Measurements from ENCODE around the gene PPM1E. TPM values are rescaled to one million over a fixed set of nuclear protein-coding genes. Genes with fewer than 3 reads are reported as not detected.
"Not testable (repeated sequence)": the region's sequence is repeated elsewhere in the genome, so short reads cannot be mapped to it uniquely, and the experiment has no call there.

PPM1E gene
- total RNA-seq, 2 experiments from 2014 or later: 0.03 TPM; not detected in 1

GRCh38 chr17:58786586-58787295, 31.1 kb downstream of the PPM1E start:
- no peak overlapping the region for H3K27ac Mint-ChIP-seq
- peaks cover 6% of the 10 kb centered on the region for H3K27me3 Mint-ChIP-seq
- CTCF ChIA-PET: no interaction called here
- POLR2A ChIA-PET: no interaction called here
- H3K36me3 Mint-ChIP-seq (ENCODE audit: low read depth): no peaks in the 10 kb centered on the region
- H3K9me3 Mint-ChIP-seq: no peaks in the 10 kb centered on the region
- no peak overlapping the region for H3K4me3 Mint-ChIP-seq
- DNase-seq: no peak
- H3K4me1 Mint-ChIP-seq: no peaks in the 10 kb centered on the region

- POLR2A ChIA-PET: no interaction called here
- Mint-ChIP-seq H3K27me3 (peaks cover 6% of the 10 kb centered on the region), H3K4me3 (no peak overlapping the region), H3K27ac (no peak overlapping the region), H3K36me3 (ENCODE audit: low read depth) (no peaks in the 10 kb centered on the region), H3K4me1 (no peaks in the 10 kb centered on the region), H3K9me3 (no peaks in the 10 kb centered on the region)
- DNase-seq: no peak
- CTCF ChIA-PET: no interaction called here
These were observed 32.5 kb downstream of the PPM1E start for GRCh38 chr17:58788199-58788598.

GRCh38 chr17:58789160-58789559, 33.5 kb downstream of the PPM1E start:
- ChIA-PET POLR2A (no interaction called here), CTCF (no interaction called here)
- H3K4me3 Mint-ChIP-seq: no peak overlapping the region
- H3K27ac Mint-ChIP-seq: no peak overlapping the region
- peaks cover 6% of the 10 kb centered on the region for H3K27me3 Mint-ChIP-seq
- no peaks in the 10 kb centered on the region for H3K36me3 Mint-ChIP-seq (ENCODE audit: low read depth)
- no peak for DNase-seq
- no peaks in the 10 kb centered on the region for H3K4me1 Mint-ChIP-seq
- H3K9me3 Mint-ChIP-seq: no peaks in the 10 kb centered on the region

GRCh38 chr17:58789831-58790230, 34.2 kb downstream of the PPM1E start:
- no peaks in the 10 kb centered on the region for H3K36me3 Mint-ChIP-seq (ENCODE audit: low read depth)
- CTCF ChIA-PET: no interaction called here
- no peak overlapping the region for H3K4me3 Mint-ChIP-seq
- H3K27me3 Mint-ChIP-seq: peaks cover 8% of the 10 kb centered on the region
- H3K4me1 Mint-ChIP-seq: no peaks in the 10 kb centered on the region
- no peak overlapping the region for H3K27ac Mint-ChIP-seq
- DNase-seq: no peak
- POLR2A ChIA-PET: no interaction called here
- H3K9me3 Mint-ChIP-seq: no peaks in the 10 kb centered on the region

GRCh38 chr17:58794508-58794907, 38.9 kb downstream of the PPM1E start:
- CTCF ChIA-PET: interaction anchor here (0.7 kb wide), 1 partner anchor 96 kb away, joined by 3 read pairs; no protein-coding TSS in a partner anchor
- H3K4me1 Mint-ChIP-seq; POLR2A ChIA-PET; H3K4me3 Mint-ChIP-seq; H3K36me3 Mint-ChIP-seq (ENCODE audit: low read depth); DNase-seq; H3K9me3 Mint-ChIP-seq; H3K27me3 Mint-ChIP-seq; H3K27ac Mint-ChIP-seq: not testable (repeated sequence)

GRCh38 chr17:58802188-58802587, 46.5 kb downstream of the PPM1E start:
- H3K27ac Mint-ChIP-seq: no peak overlapping the region
- no peaks in the 10 kb centered on the region for H3K4me1 Mint-ChIP-seq
- CTCF ChIA-PET: no interaction called here
- H3K27me3 Mint-ChIP-seq: peaks cover 25% of the 10 kb centered on the region
- no peaks in the 10 kb centered on the region for H3K36me3 Mint-ChIP-seq (ENCODE audit: low read depth)
- no peak for DNase-seq
- H3K4me3 Mint-ChIP-seq: no peak overlapping the region
- POLR2A ChIA-PET: no interaction called here
- peaks cover 4% of the 10 kb centered on the region for H3K9me3 Mint-ChIP-seq

GRCh38 chr17:58806046-58806445, 50.4 kb downstream of the PPM1E start:
- Mint-ChIP-seq H3K4me3 (no peak overlapping the region), H3K36me3 (ENCODE audit: low read depth) (no peaks in the 10 kb centered on the region), H3K4me1 (no peaks in the 10 kb centered on the region), H3K9me3 (peaks cover 4% of the 10 kb centered on the region), H3K27ac (no peak overlapping the region), H3K27me3 (peaks cover 27% of the 10 kb centered on the region)
- no peak for DNase-seq
- POLR2A ChIA-PET: no interaction called here
- CTCF ChIA-PET: no interaction called here

GRCh38 chr17:58808609-58809563, 53.2 kb downstream of the PPM1E start:
- DNase-seq: no peak
- no peaks in the 10 kb centered on the region for H3K9me3 Mint-ChIP-seq
- H3K27ac Mint-ChIP-seq: no peak overlapping the region
- H3K4me3 Mint-ChIP-seq: no peak overlapping the region
- CTCF ChIA-PET: no interaction called here
- H3K36me3 Mint-ChIP-seq (ENCODE audit: low read depth): no peaks in the 10 kb centered on the region
- POLR2A ChIA-PET: no interaction called here
- no peaks in the 10 kb centered on the region for H3K4me1 Mint-ChIP-seq
- H3K27me3 Mint-ChIP-seq: peaks cover 24% of the 10 kb centered on the region

- Mint-ChIP-seq H3K4me1 (no peaks in the 10 kb centered on the region), H3K27ac (no peak overlapping the region), H3K27me3 (peaks cover 24% of the 10 kb centered on the region), H3K36me3 (ENCODE audit: low read depth) (no peaks in the 10 kb centered on the region), H3K4me3 (no peak overlapping the region), H3K9me3 (no peaks in the 10 kb centered on the region)
- ChIA-PET POLR2A (no interaction called here), CTCF (no interaction called here)
- DNase-seq: no peak
These were observed 53.9 kb downstream of the PPM1E start for GRCh38 chr17:58809564-58809936.

GRCh38 chr17:58811290-58811689, 55.6 kb downstream of the PPM1E start:
- Mint-ChIP-seq H3K36me3 (ENCODE audit: low read depth) (no peaks in the 10 kb centered on the region), H3K4me3 (no peak overlapping the region), H3K4me1 (no peaks in the 10 kb centered on the region), H3K27ac (no peak overlapping the region), H3K9me3 (no peaks in the 10 kb centered on the region), H3K27me3 (peaks cover 18% of the 10 kb centered on the region)
- no peak for DNase-seq
- ChIA-PET POLR2A (no interaction called here), CTCF (no interaction called here)

- H3K27ac Mint-ChIP-seq: no peak overlapping the region
- no peaks in the 10 kb centered on the region for H3K4me1 Mint-ChIP-seq
- H3K9me3 Mint-ChIP-seq: no peaks in the 10 kb centered on the region
- H3K4me3 Mint-ChIP-seq: no peak overlapping the region
- POLR2A ChIA-PET: no interaction called here
- DNase-seq: no peak
- CTCF ChIA-PET: no interaction called here
- H3K27me3 Mint-ChIP-seq: peaks cover 8% of the 10 kb centered on the region
- no peaks in the 10 kb centered on the region for H3K36me3 Mint-ChIP-seq (ENCODE audit: low read depth)
These were observed 58.1 kb downstream of the PPM1E start for GRCh38 chr17:58813712-58814111.

GRCh38 chr17:58818654-58819053, 63.0 kb downstream of the PPM1E start:
- Mint-ChIP-seq H3K4me1 (no peaks in the 10 kb centered on the region), H3K27ac (no peak overlapping the region), H3K9me3 (no peaks in the 10 kb centered on the region), H3K36me3 (ENCODE audit: low read depth) (no peaks in the 10 kb centered on the region), H3K27me3 (peaks cover 15% of the 10 kb centered on the region), H3K4me3 (no peak overlapping the region)
- no peak for DNase-seq
- ChIA-PET CTCF (no interaction called here), POLR2A (no interaction called here)

- H3K27ac Mint-ChIP-seq: no peak overlapping the region
- no peak overlapping the region for H3K4me3 Mint-ChIP-seq
- peaks cover 16% of the 10 kb centered on the region for H3K27me3 Mint-ChIP-seq
- H3K9me3 Mint-ChIP-seq: no peaks in the 10 kb centered on the region
- no peaks in the 10 kb centered on the region for H3K36me3 Mint-ChIP-seq (ENCODE audit: low read depth)
- POLR2A ChIA-PET: no interaction called here
- CTCF ChIA-PET: no interaction called here
- H3K4me1 Mint-ChIP-seq: no peaks in the 10 kb centered on the region
- DNase-seq: no peak
These were observed 66.7 kb downstream of the PPM1E start for GRCh38 chr17:58822148-58823050.
